H9 (cell line): ENCODE measurements around the gene DIP2C. TPM values are rescaled to one million over a fixed set of nuclear protein-coding genes. Genes with fewer than 3 reads are reported as not detected.

Source experiments
- DNase-seq: peaks from one replicate; pipeline ENCODE4 v3.0.0-alpha.2; 2017
- H2AFZ ChIP-seq: one replicate; pipeline ENCODE4 v1.6.1; 2013; ENCODE audit warnings: mild to moderate bottlenecking, low read length, control low read depth, moderate library complexity
- H2AK5ac ChIP-seq: 2 replicates; pipeline ENCODE4 v1.6.1; 2013; ENCODE audit warnings: low read length, control low read depth, mixed read lengths; ENCODE audit not compliant: insufficient read length
- H2BK120ac ChIP-seq: one replicate; pipeline ENCODE4 v1.6.1; 2013; ENCODE audit warnings: low read depth, mild to moderate bottlenecking, low read length, control low read depth, inconsistent platforms; ENCODE audit not compliant: poor library complexity, severe bottlenecking
- H2BK12ac ChIP-seq: 2 replicates; pipeline ENCODE4 v1.6.1; 2013; ENCODE audit warnings: low read length, control low read depth, mixed read lengths, low read depth; ENCODE audit not compliant: insufficient read length
- H2BK15ac ChIP-seq: 2 replicates; pipeline ENCODE4 v1.6.1; 2013; ENCODE audit warnings: low read depth, low read length, control low read depth
- H2BK20ac ChIP-seq: one replicate; pipeline ENCODE4 v1.6.1; 2013; ENCODE audit warnings: low read depth, mild to moderate bottlenecking, low read length, control low read depth, inconsistent platforms; ENCODE audit not compliant: poor library complexity, severe bottlenecking
- H2BK5ac ChIP-seq: 2 replicates; pipeline ENCODE4 v1.6.1; 2013; ENCODE audit warnings: low read length, control low read depth, mixed read lengths; ENCODE audit not compliant: insufficient read length
- H3K14ac ChIP-seq: 2 replicates; pipeline ENCODE4 v1.6.1; 2013; ENCODE audit warnings: low read length, control low read depth; ENCODE audit not compliant: insufficient read depth
- H3K18ac ChIP-seq: 2 replicates; pipeline ENCODE4 v1.6.1; 2013; ENCODE audit warnings: low read depth, mild to moderate bottlenecking, mixed read lengths, low read length, control low read depth; ENCODE audit not compliant: insufficient read length
- H3K23ac ChIP-seq: 2 replicates; pipeline ENCODE4 v1.6.1; 2013; ENCODE audit warnings: low read length, control low read depth, mixed read lengths, low read depth; ENCODE audit not compliant: insufficient read length
- H3K23me2 ChIP-seq: 2 replicates; pipeline ENCODE4 v1.6.1; 2013; ENCODE audit warnings: low read depth, mild to moderate bottlenecking, mixed read lengths, low read length, control low read depth; ENCODE audit not compliant: insufficient read length, poor library complexity, severe bottlenecking
- H3K27ac ChIP-seq: 2 replicates; pipeline ENCODE4 v1.5.1; 2013; ENCODE audit warnings: low read length, control low read depth, mixed read lengths, low read depth; ENCODE audit not compliant: insufficient read length
- H3K27me3 ChIP-seq: 2 replicates; pipeline ENCODE4 v1.6.1; 2013; ENCODE audit warnings: low read length, control low read depth, inconsistent platforms; ENCODE audit not compliant: insufficient read depth
- H3K4ac ChIP-seq: 2 replicates; pipeline ENCODE4 v1.6.1; 2013; ENCODE audit warnings: low read depth, mild to moderate bottlenecking, control low read depth, inconsistent platforms, low read length, moderate library complexity
- H3K4me1 ChIP-seq: 2 replicates; pipeline ENCODE4 v1.6.1; 2013; ENCODE audit warnings: low read length, control low read depth, inconsistent platforms; ENCODE audit not compliant: insufficient read depth
- H3K4me2 ChIP-seq: 2 replicates; pipeline ENCODE4 v1.6.1; 2013; ENCODE audit warnings: low read length, control low read depth, mixed read lengths; ENCODE audit not compliant: insufficient read length, insufficient read depth
- H3K56ac ChIP-seq: 2 replicates; pipeline ENCODE4 v1.6.1; 2013; ENCODE audit warnings: low read depth, mild to moderate bottlenecking, mixed read lengths, low read length, control low read depth; ENCODE audit not compliant: insufficient read length
- H3K79me1 ChIP-seq: 2 replicates; pipeline ENCODE4 v1.6.1; 2013; ENCODE audit warnings: low read depth, mild to moderate bottlenecking, moderate library complexity, low read length, control low read depth, inconsistent platforms; ENCODE audit not compliant: insufficient read depth, poor library complexity, severe bottlenecking
- H3K79me2 ChIP-seq: 2 replicates; pipeline ENCODE4 v1.6.1; 2013; ENCODE audit warnings: low read length, control low read depth, inconsistent platforms; ENCODE audit not compliant: insufficient read depth
- H3K9ac ChIP-seq: 2 replicates; pipeline ENCODE4 v1.6.1; 2013; ENCODE audit warnings: low read length, control low read depth, mixed read lengths; ENCODE audit not compliant: insufficient read length; ENCODE audit errors: extremely low read depth
- H3K9me3 ChIP-seq: one replicate; pipeline ENCODE4 v1.6.1; 2013; ENCODE audit warnings: low read depth, low read length, inconsistent platforms; ENCODE audit not compliant: control insufficient read depth
- H3T11ph ChIP-seq: one replicate; pipeline ENCODE4 v1.6.1; 2013; ENCODE audit warnings: mild to moderate bottlenecking, low read length, control low read depth, inconsistent platforms
- H4K20me1 ChIP-seq: one replicate; pipeline ENCODE4 v1.6.1; 2013; ENCODE audit not compliant: control insufficient read depth, insufficient read length, insufficient read depth
- H4K5ac ChIP-seq: 2 replicates; pipeline ENCODE4 v1.6.1; 2013; ENCODE audit warnings: low read depth, mild to moderate bottlenecking, mixed read lengths, low read length, control low read depth; ENCODE audit not compliant: insufficient read length
- H4K8ac ChIP-seq: replicated peaks from 2 replicates; pipeline ENCODE4 v1.6.1; 2013; ENCODE audit warnings: low read length, control low read depth, mixed read lengths, low read depth; ENCODE audit not compliant: insufficient read length
- H4K91ac ChIP-seq: 2 replicates; pipeline ENCODE4 v1.6.1; 2013; ENCODE audit warnings: low read depth, mild to moderate bottlenecking, moderate library complexity, mixed read lengths, low read length, control low read depth; ENCODE audit not compliant: insufficient read length
- H3K27ac Mint-ChIP-seq, 3 experiments: 2 replicates in 2 of 3; 3 replicates in 1 of 3; pipeline ENCODE4 v1.8.0; 2020 to 2021; ENCODE audit warnings: mixed read lengths in 3 of 3, mild to moderate bottlenecking in 1 of 3, moderate library complexity in 1 of 3
- H3K27me3 Mint-ChIP-seq: 2 replicates; pipeline ENCODE4 v1.8.0; 2021; ENCODE audit warnings: low read depth, mild to moderate bottlenecking, moderate library complexity, mixed read lengths
- H3K36me3 Mint-ChIP-seq, 3 experiments: 2 replicates in 2 of 3; 3 replicates in 1 of 3; pipeline ENCODE4 v1.8.0; 2020 to 2021; ENCODE audit warnings: low read depth in 3 of 3, mixed read lengths in 3 of 3; ENCODE audit not compliant: insufficient read depth in 1 of 3
- H3K4me1 Mint-ChIP-seq, 2 experiments: 2 replicates each; pipeline ENCODE4 v1.8.0; 2020; ENCODE audit warnings: mixed read lengths in 2 of 2
- H3K4me3 Mint-ChIP-seq, 2 experiments: 2 replicates in 1 of 2; 3 replicates in 1 of 2; pipeline ENCODE4 v1.8.0; 2020 to 2021; ENCODE audit warnings: mild to moderate bottlenecking in 2 of 2, mixed read lengths in 2 of 2, moderate library complexity in 1 of 2
- H3K9me3 Mint-ChIP-seq, 2 experiments: 2 replicates in 1 of 2; 3 replicates in 1 of 2; pipeline ENCODE4 v1.8.0; 2020; ENCODE audit warnings: mild to moderate bottlenecking in 2 of 2, mixed read lengths in 2 of 2, moderate library complexity in 1 of 2
- WGBS: extraction: QIAGEN DNeasy Blood & Tissue Kit; methylation state at CpG from one replicate; pipeline ENCODE4 v1.1.7; 2013; ENCODE audit warnings: missing lambda C conversion rate, low lambda C conversion rate, mixed read lengths; ENCODE audit not compliant: insufficient read length; ENCODE audit errors: extremely low coverage; 5-methylcytosine and 5-hydroxymethylcytosine counted together
- total RNA-seq: library from RNA; stranded (reverse); gene quantifications from 2 replicates; pipeline ENCODE4 v1.2.1, GENCODE V29; 2021
- TF ChIP-seq, protein P1 (sequence below): fragments of 200-600 bp; sonication (generic); conservative IDR thresholded peaks from 3 replicates; pipeline ENCODE4 v1.8.0; 2021; ENCODE audit warnings: antibody characterized with exemption, mild to moderate bottlenecking

Gene DIP2C
- total RNA-seq, 1 experiment from 2014 or later: 7.9 TPM

DNA sequence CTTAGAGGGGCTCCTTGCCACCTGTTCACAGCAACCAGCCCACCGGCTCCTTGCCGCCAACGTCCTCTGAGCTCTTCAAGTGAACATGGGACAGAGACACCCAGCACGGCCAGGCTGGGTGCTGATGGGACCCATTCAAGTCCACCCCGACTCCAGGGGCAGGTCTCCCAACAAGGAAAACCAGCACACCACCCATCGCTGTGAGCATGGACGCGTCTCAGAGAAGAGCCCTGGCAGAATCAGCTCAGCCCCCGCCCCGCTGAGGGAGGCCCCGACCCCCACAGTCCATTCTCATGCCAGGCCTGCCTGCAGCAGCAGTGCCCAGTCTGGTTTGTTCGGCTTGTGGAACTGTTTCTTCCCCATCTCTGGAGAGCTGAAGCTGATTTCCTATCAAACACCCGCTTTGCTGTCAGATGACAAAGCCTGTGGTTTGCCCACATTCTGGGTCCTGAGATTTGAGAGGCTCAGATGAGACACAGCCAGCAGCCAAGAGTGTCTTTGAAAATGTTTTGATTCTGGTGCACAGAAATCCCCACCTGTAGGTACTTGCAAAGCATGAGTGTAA is 337.6 kb downstream of the DIP2C start:
- Histone ChIP-seq H3K27me3 (no peaks in the 10 kb centered on the region), H3K23ac (no peak overlapping the region), H2BK12ac (no peak overlapping the region), H4K91ac (no peak overlapping the region), H3K79me2 (no peaks in the 10 kb centered on the region), H3K9me3 (no peaks in the 10 kb centered on the region), H2BK15ac (no peak overlapping the region), H3K14ac (no peak overlapping the region), H3K4me2 (no peak overlapping the region), H3K79me1 (no peaks in the 10 kb centered on the region), H2BK5ac (no peak overlapping the region), H3K56ac (no peak overlapping the region), H3T11ph (no peak overlapping the region), H2AK5ac (no peak overlapping the region), H3K18ac (no peak overlapping the region), H3K9ac (no peak overlapping the region), H4K5ac (no peak overlapping the region), H4K8ac (no peak overlapping the region), H3K4ac (no peak overlapping the region), H2AFZ (no peak overlapping the region), H2BK120ac (no peak overlapping the region), H3K4me1 (no peaks in the 10 kb centered on the region), H3K23me2 (no peaks in the 10 kb centered on the region), H3K27ac (no peak overlapping the region), H2BK20ac (no peak overlapping the region), H4K20me1 (no peaks in the 10 kb centered on the region)
- Mint-ChIP-seq H3K27me3 (no peaks in the 10 kb centered on the region), H3K36me3 (peaks cover 11 to 19% (median 11%) of the 10 kb centered on the region in 3 experiments; a peak in 5 of 7 replicates), H3K4me1 (no peaks in the 10 kb centered on the region), H3K4me3 (no peak overlapping the region), H3K27ac (no peak overlapping the region; a peak in 1 of 7 replicates), H3K9me3 (no peaks in the 10 kb centered on the region)
- no peak for DNase-seq
- WGBS: no CpG with 5 or more reads among the region's 13 CpGs
- TF ChIP-seq, protein P1, sequence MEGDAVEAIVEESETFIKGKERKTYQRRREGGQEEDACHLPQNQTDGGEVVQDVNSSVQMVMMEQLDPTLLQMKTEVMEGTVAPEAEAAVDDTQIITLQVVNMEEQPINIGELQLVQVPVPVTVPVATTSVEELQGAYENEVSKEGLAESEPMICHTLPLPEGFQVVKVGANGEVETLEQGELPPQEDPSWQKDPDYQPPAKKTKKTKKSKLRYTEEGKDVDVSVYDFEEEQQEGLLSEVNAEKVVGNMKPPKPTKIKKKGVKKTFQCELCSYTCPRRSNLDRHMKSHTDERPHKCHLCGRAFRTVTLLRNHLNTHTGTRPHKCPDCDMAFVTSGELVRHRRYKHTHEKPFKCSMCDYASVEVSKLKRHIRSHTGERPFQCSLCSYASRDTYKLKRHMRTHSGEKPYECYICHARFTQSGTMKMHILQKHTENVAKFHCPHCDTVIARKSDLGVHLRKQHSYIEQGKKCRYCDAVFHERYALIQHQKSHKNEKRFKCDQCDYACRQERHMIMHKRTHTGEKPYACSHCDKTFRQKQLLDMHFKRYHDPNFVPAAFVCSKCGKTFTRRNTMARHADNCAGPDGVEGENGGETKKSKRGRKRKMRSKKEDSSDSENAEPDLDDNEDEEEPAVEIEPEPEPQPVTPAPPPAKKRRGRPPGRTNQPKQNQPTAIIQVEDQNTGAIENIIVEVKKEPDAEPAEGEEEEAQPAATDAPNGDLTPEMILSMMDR: no peak
